Cardiac muscle cell (in vitro differentiated cells and primary cell): ENCODE measurements around the gene RNF13. TPM values are rescaled to one million over a fixed set of nuclear protein-coding genes. Genes with fewer than 3 reads are reported as not detected.
"Not testable (repeated sequence)": the region's sequence is repeated elsewhere in the genome, so short reads cannot be mapped to it uniquely, and the experiment has no call there.

Experiments
- DNase-seq, 2 donors: peaks; one replicate each; pipeline versions ENCODE4 v3.0.0 to v3.0.0-alpha.2; 2010 to 2017; ENCODE audit warnings: low read depth in 1 of 2, low spot score in 1 of 2
- H3K27ac ChIP-seq: fragments of 200-600 bp; sonication (generic); 2 replicates; pipeline ENCODE4 v1.5.1; 2016
- H3K27me3 ChIP-seq: fragments of 200-600 bp; sonication (generic); 2 replicates; pipeline ENCODE4 v1.6.0; 2016; ENCODE audit warnings: control low read depth
- H3K36me3 ChIP-seq: fragments of 200-600 bp; sonication (generic); 2 replicates; pipeline ENCODE4 v1.5.1; 2016; ENCODE audit warnings: control low read depth
- H3K4me1 ChIP-seq: fragments of 200-600 bp; sonication (generic); 2 replicates; pipeline ENCODE4 v1.8.1; 2017; ENCODE audit warnings: low read depth, mild to moderate bottlenecking, mixed run types
- H3K4me3 ChIP-seq: fragments of 200-600 bp; sonication (generic); 2 replicates; pipeline ENCODE4 v1.5.1; 2016; ENCODE audit warnings: mild to moderate bottlenecking
- H3K9me3 ChIP-seq: fragments of 200-600 bp; sonication (generic); 2 replicates; pipeline ENCODE4 v1.5.1; 2017; ENCODE audit warnings: low read depth, mild to moderate bottlenecking, control low read depth
- CTCF ChIP-seq: IDR thresholded peaks from 2 replicates; pipeline ENCODE4 v1.5.1; 2012; ENCODE audit warnings: low read depth, mild to moderate bottlenecking, low read length
- polyA plus RNA-seq: library from polyadenylated mRNA; unstranded; fragments of >200 nt; fragmentation: Nextera tagmentation; extraction: Ambion mirVana; gene quantifications from 2 replicates; pipeline ENCODE4 v1.2.1, GENCODE V29; 2016
- total RNA-seq: library from RNA; depleted of rRNA; stranded (reverse); fragments of >200 nt; gene quantifications from 2 replicates; pipeline ENCODE4 v1.2.3, GENCODE V29; 2016

RNF13 gene
- total and polyA plus RNA-seq, 2 experiments from 2014 or later, result 15.9 to 44.7 TPM

GRCh38 chr3:149970716-149971402 is 157.8 kb downstream of the RNF13 start, which contains the start of gene PFN2:
PFN2 (minus strand) TSS chr3:149970895; CDS start chr3:149970856, 39 bp downstream.
- DNase-seq, result peak; percentile 83 to 92
- Histone ChIP-seq H3K9me3 (no peaks in the 10 kb centered on the region), H3K27me3 (no peaks in the 10 kb centered on the region), H3K4me3 (peak within 1 kb of the TSS; percentile 79), H3K36me3 (peaks cover 6% of the 10 kb centered on the region), H3K27ac (peak within 1 kb of the TSS; percentile 89), H3K4me1 (peaks cover 20% of the 10 kb centered on the region)
- TF ChIP-seq CTCF, result no peak

DNA sequence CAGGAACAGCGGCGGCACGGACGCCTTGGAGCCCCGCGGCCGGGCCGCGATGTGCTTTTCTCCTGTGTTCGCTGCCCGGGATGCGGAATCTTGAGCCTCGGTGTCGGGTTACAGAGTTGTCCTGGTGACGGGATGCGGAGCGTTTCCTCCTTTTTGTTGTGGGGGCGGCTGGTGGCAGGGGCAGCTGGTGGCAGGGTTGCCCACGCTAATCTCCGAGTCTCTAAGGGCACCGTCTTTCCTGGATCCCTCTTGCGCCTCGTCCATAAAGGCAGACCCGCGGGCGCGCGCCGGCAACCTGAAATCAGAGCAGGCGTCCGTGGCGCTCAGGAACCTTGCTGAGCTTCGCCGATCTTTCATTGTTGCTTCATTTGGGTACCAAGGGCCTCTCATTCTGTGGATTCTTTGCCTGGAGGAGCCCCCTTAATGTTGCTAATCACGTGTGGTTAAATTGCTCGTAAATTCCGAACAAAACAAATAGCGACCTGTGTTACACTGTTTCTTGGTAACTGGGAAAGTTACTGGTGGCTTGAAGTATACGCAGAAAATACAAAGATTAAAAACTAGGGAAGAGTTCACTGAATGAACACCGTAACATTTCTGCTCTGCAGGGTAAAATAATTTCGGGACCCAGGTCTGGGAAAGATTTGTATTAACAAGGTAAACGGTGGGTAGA is 158.5 kb downstream of the RNF13 start:
- no peak for TF ChIP-seq CTCF
- Histone ChIP-seq H3K4me1 (peaks cover 20% of the 10 kb centered on the region), H3K4me3 (peak overlapping the region; percentile 79), H3K27ac (peak overlapping the region; percentile 89), H3K27me3 (no peaks in the 10 kb centered on the region), H3K36me3 (no peaks in the 10 kb centered on the region), H3K9me3 (no peaks in the 10 kb centered on the region)
- DNase-seq, result peak in 1 of 2 donors; percentile 82

DNA sequence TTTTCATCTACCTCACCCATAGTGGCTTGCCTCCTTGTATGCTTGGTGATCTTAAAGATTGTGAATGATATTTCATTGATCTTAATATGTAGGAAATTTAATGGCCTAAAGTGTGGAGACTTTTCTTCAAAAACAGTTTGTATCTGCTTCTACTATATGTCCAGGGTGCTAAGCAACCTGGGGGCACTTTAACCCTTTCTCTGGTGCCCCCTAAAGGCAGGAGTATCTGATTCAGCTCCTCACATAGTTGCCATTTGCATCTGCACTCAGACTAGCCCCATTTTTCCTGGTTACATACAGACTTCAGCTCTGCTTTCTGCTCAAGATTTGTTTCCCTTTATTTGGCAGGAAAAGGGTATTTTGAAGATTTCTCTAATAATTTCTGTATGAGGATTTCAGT is 162.9 kb downstream of the RNF13 start:
- H3K27me3 ChIP-seq, result no peaks in the 10 kb centered on the region
- no peak for TF ChIP-seq CTCF
- DNase-seq, result no peak
- no peak overlapping the region for H3K27ac ChIP-seq
- H3K4me1 ChIP-seq, result peaks cover 12% of the 10 kb centered on the region
- no peaks in the 10 kb centered on the region for H3K9me3 ChIP-seq
- H3K4me3 ChIP-seq, result no peak overlapping the region
- no peaks in the 10 kb centered on the region for H3K36me3 ChIP-seq

- no peaks in the 10 kb centered on the region for H3K9me3 ChIP-seq
- TF ChIP-seq CTCF, result no peak
- peak in 1 of 2 donors; percentile 74 for DNase-seq
- H3K4me1 ChIP-seq, result peaks cover 9% of the 10 kb centered on the region
- H3K4me3 ChIP-seq, result no peak overlapping the region
- H3K27ac ChIP-seq, result no peak overlapping the region
- no peaks in the 10 kb centered on the region for H3K36me3 ChIP-seq
- H3K27me3 ChIP-seq, result no peaks in the 10 kb centered on the region
Observed at GRCh38 chr3:149977386-149977785, 164.4 kb downstream of the RNF13 start.

DNA sequence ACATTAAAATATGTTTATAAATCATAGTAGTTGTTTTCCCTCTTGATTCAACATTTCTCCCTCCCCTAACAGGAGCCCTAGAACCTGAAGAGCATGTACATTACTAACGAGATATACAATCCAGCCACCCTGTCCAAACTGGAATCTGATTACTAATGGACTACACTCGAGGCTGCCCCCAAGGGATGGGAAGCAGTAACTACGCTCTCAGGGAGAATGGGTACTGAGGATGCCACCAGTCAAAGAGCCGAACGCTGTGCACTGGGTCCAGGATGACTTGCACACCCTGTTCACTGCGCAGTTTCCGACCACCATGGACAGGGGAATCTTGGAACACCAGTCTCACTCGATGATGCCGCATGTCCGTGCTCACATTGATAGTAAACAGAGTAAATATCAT is 169.0 kb downstream of the RNF13 start:
- not testable (repeated sequence) for H3K27me3 ChIP-seq, H3K9me3 ChIP-seq, H3K4me1 ChIP-seq, H3K4me3 ChIP-seq, H3K27ac ChIP-seq, DNase-seq, H3K36me3 ChIP-seq

DNA sequence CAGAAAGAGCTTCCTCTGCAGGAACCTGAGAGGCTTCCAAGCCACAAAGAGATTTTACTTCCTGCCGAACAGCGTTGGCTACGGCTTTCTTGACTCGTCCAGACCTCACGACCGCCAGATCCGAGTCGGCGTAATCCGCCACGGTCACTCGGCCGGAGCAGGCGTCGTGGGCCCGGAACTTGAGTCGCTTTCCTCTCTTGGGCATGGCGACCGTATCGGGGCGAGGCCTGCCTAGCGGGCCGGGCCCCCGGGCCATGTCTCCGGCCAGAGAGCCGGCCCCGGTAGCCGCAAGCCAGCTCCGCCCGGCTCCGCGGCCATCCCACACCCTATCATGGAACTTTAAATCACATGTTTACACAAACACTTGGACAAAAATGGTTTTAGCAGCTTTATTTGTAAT is 170.0 kb downstream of the RNF13 start:
- H3K4me1 ChIP-seq, H3K4me3 ChIP-seq, H3K9me3 ChIP-seq, H3K36me3 ChIP-seq, DNase-seq, H3K27me3 ChIP-seq, H3K27ac ChIP-seq: not testable (repeated sequence)
